IMR-90 (cell line): ENCODE results near the gene PAMR1. TPM values are rescaled to one million over a fixed set of nuclear protein-coding genes. Genes with fewer than 3 reads are reported as not detected.

Source experiments
- ATAC-seq: fragments of 200-7000 bp; cut with Tn5 transposase; 2 replicates; pipeline ENCODE4 v1.9.1; 2020; ENCODE audit warnings: low read depth, mild to moderate bottlenecking, moderate library complexity
- BruUV-seq: library from RNA; stranded (reverse); fragments of 400-500 nt; replicated peaks from 2 replicates; lab custom pipeline; 2021; lab: Mats Ljungman, UMichigan
- CTCF ChIA-PET: fragments of 300-600 bp; formaldehyde crosslinking; extraction: SDS; loops from one replicate; lab custom pipeline; 2021; ENCODE audit warnings: antibody characterized with exemption; lab: Yijun Ruan, JAX
- POLR2A ChIA-PET: fragments of 300-600 bp; sonication (Branson Sonifier 250); formaldehyde crosslinking; loops from one replicate; lab custom pipeline; 2022; ENCODE audit warnings: antibody characterized with exemption; ENCODE audit not compliant: unreplicated experiment; lab: Charles Lee
- DNase-seq: peaks from one replicate; pipeline ENCODE4 v3.0.0; 2013
- H2AFZ ChIP-seq: replicated peaks from 2 replicates; pipeline ENCODE3; 2013; ENCODE audit warnings: low read length, mild to moderate bottlenecking; ENCODE audit not compliant: poor library complexity
- H2AK5ac ChIP-seq: 2 replicates; pipeline ENCODE4 v1.6.1; 2013; ENCODE audit warnings: low read depth, low read length, inconsistent platforms
- H2AK9ac ChIP-seq: replicated peaks from 2 replicates; pipeline ENCODE3; 2013; ENCODE audit warnings: mild to moderate bottlenecking, low read depth, low read length, moderate library complexity; ENCODE audit not compliant: poor library complexity
- H2BK120ac ChIP-seq: 2 replicates; pipeline ENCODE4 v1.6.1; 2013; ENCODE audit warnings: low read depth, low read length, inconsistent platforms
- H2BK15ac ChIP-seq: 3 replicates; pipeline ENCODE4 v1.6.1; 2013; ENCODE audit warnings: low read depth, low read length, inconsistent platforms
- H2BK20ac ChIP-seq: 2 replicates; pipeline ENCODE4 v1.6.1; 2013; ENCODE audit warnings: low read depth, mild to moderate bottlenecking, inconsistent platforms, low read length, moderate library complexity
- H2BK5ac ChIP-seq: 2 replicates; pipeline ENCODE4 v1.6.1; 2013; ENCODE audit warnings: mild to moderate bottlenecking, low read depth, low read length, inconsistent platforms; ENCODE audit not compliant: poor library complexity, severe bottlenecking
- H3K14ac ChIP-seq: replicated peaks from 2 replicates; pipeline ENCODE4 v1.6.1; 2013; ENCODE audit warnings: low read depth, low read length, inconsistent platforms
- H3K18ac ChIP-seq: 2 replicates; pipeline ENCODE4 v1.6.1; 2013; ENCODE audit warnings: low read depth, low read length, control low read depth
- H3K23ac ChIP-seq: 2 replicates; pipeline ENCODE4 v1.6.1; 2013; ENCODE audit warnings: low read depth, low read length, inconsistent platforms
- H3K27ac ChIP-seq: 2 replicates; pipeline ENCODE4 v1.5.1; 2013; ENCODE audit warnings: mild to moderate bottlenecking, control low read depth, low read length; ENCODE audit not compliant: insufficient read depth
- H3K27me3 ChIP-seq: 2 replicates; pipeline ENCODE4 v1.6.1; 2013; ENCODE audit warnings: low read length; ENCODE audit not compliant: control insufficient read depth, insufficient read depth
- H3K36me3 ChIP-seq: 2 replicates; pipeline ENCODE4 v1.6.1; 2013; ENCODE audit warnings: low read length, mixed read lengths; ENCODE audit not compliant: control insufficient read depth, insufficient read depth
- H3K4ac ChIP-seq: 2 replicates; pipeline ENCODE4 v1.6.1; 2013; ENCODE audit warnings: low read depth, low read length, inconsistent platforms
- H3K4me1 ChIP-seq: 2 replicates; pipeline ENCODE4 v1.6.1; 2013; ENCODE audit warnings: low read length, mixed read lengths; ENCODE audit not compliant: control insufficient read depth, insufficient read depth
- H3K4me2 ChIP-seq: 2 replicates; pipeline ENCODE4 v1.6.1; 2013; ENCODE audit warnings: low read depth, mild to moderate bottlenecking, control low read depth, low read length, moderate library complexity
- H3K4me3 ChIP-seq: 2 replicates; pipeline ENCODE4 v1.5.1; 2013; ENCODE audit warnings: low read depth, mild to moderate bottlenecking, control low read depth, low read length, moderate library complexity; ENCODE audit not compliant: insufficient read depth
- H3K56ac ChIP-seq: 2 replicates; pipeline ENCODE4 v1.6.1; 2013; ENCODE audit warnings: low read length, inconsistent platforms; ENCODE audit not compliant: insufficient read depth; ENCODE audit errors: extremely low read depth
- H3K79me1 ChIP-seq, 2 experiments: 2 replicates each; pipeline ENCODE4 v1.6.1; 2013; ENCODE audit warnings: low read length in 2 of 2, inconsistent platforms in 1 of 2, low read depth in 1 of 2
- H3K9ac ChIP-seq: 2 replicates; pipeline ENCODE4 v1.6.1; 2013; ENCODE audit warnings: low read depth, low read length, control low read depth
- H3K9me1 ChIP-seq: 2 replicates; pipeline ENCODE4 v1.6.1; 2013; ENCODE audit warnings: low read length, inconsistent platforms; ENCODE audit not compliant: insufficient read depth
- H3K9me3 ChIP-seq: 2 replicates; pipeline ENCODE4 v1.6.1; 2013; ENCODE audit warnings: low read length; ENCODE audit not compliant: control insufficient read depth, insufficient read depth
- H4K20me1 ChIP-seq: 2 replicates; pipeline ENCODE4 v1.6.1; 2013; ENCODE audit warnings: low read length, inconsistent platforms; ENCODE audit not compliant: insufficient read depth
- H4K5ac ChIP-seq: 2 replicates; pipeline ENCODE4 v1.6.1; 2013; ENCODE audit warnings: mild to moderate bottlenecking, low read depth, low read length, control low read depth
- H4K8ac ChIP-seq, 2 experiments: 2 replicates each; pipeline ENCODE4 v1.6.1; 2013; ENCODE audit warnings: low read depth in 2 of 2, low read length in 2 of 2, control low read depth in 1 of 2, inconsistent platforms in 1 of 2
- H4K91ac ChIP-seq: 2 replicates; pipeline ENCODE4 v1.6.1; 2013; ENCODE audit warnings: low read depth, low read length, inconsistent platforms; ENCODE audit not compliant: insufficient read depth
- BHLHE40 ChIP-seq: fragments of 150-350 bp; IDR thresholded peaks from 2 replicates; pipeline ENCODE4 v1.6.1; 2016; ENCODE audit warnings: mild to moderate bottlenecking, low read depth, low read length
- CEBPB ChIP-seq: IDR thresholded peaks from 2 replicates; pipeline ENCODE4 v1.6.1; 2012; ENCODE audit warnings: low read depth, low read length, improper control_type of control experiment
- CHD1 ChIP-seq: IDR thresholded peaks from 2 replicates; pipeline ENCODE4 v1.6.1; 2012; ENCODE audit warnings: low read depth, low read length, improper control_type of control experiment
- CTCF ChIP-seq: conservative IDR thresholded peaks from 2 replicates; pipeline ENCODE4 v1.5.1; 2012; ENCODE audit warnings: mild to moderate bottlenecking, low read depth, low read length, improper control_type of control experiment
- FOS ChIP-seq: fragments of 150-350 bp; IDR thresholded peaks from 2 replicates; pipeline ENCODE4 v1.6.1; 2016; ENCODE audit warnings: low read depth, low read length
- MAFK ChIP-seq: IDR thresholded peaks from 2 replicates; pipeline ENCODE4 v1.6.1; 2012; ENCODE audit warnings: low read depth, low read length, improper control_type of control experiment
- MAZ ChIP-seq: IDR thresholded peaks from 2 replicates; pipeline ENCODE4 v1.6.1; 2012; ENCODE audit warnings: low read depth, mild to moderate bottlenecking, low read length, improper control_type of control experiment, moderate library complexity, borderline replicate concordance
- MXI1 ChIP-seq: IDR thresholded peaks from 2 replicates; pipeline ENCODE4 v1.6.1; 2012; ENCODE audit warnings: low read depth, mild to moderate bottlenecking, low read length, moderate library complexity, borderline replicate concordance
- NFE2L2 ChIP-seq: fragments of 150-350 bp; IDR thresholded peaks from 2 replicates; pipeline ENCODE4 v1.6.1; 2016; ENCODE audit warnings: low read depth, mild to moderate bottlenecking, low read length
- POLR2A ChIP-seq: IDR thresholded peaks from 2 replicates; pipeline ENCODE4 v1.6.1; 2012; ENCODE audit warnings: mild to moderate bottlenecking, low read depth, low read length
- RAD21 ChIP-seq: IDR thresholded peaks from 2 replicates; pipeline ENCODE4 v1.6.1; 2012; ENCODE audit warnings: low read length, improper control_type of control experiment
- RCOR1 ChIP-seq: IDR thresholded peaks from 2 replicates; pipeline ENCODE4 v1.6.1; 2012; ENCODE audit warnings: mild to moderate bottlenecking, low read length, improper control_type of control experiment; ENCODE audit not compliant: insufficient replicate concordance
- RFX5 ChIP-seq: IDR thresholded peaks from 2 replicates; pipeline ENCODE4 v1.8.0; 2012; ENCODE audit warnings: low read depth, mild to moderate bottlenecking, low read length, moderate library complexity
- SMC3 ChIP-seq: fragments of 150-350 bp; IDR thresholded peaks from 2 replicates; pipeline ENCODE4 v1.6.1; 2016; ENCODE audit warnings: low read depth, mild to moderate bottlenecking, antibody characterized with exemption, low read length, moderate library complexity
- USF2 ChIP-seq: fragments of 150-350 bp; IDR thresholded peaks from 2 replicates; pipeline ENCODE4 v1.6.1; 2017; ENCODE audit warnings: mild to moderate bottlenecking, antibody characterized with exemption, low read length, low read depth
- WGBS, 2 experiments: methylation state at CpG; one replicate each; pipeline versions ENCODE4 v1.1.5 to v1.1.7; 2013; ENCODE audit warnings: missing lambda C conversion rate in 2 of 2; ENCODE audit not compliant: insufficient read length in 1 of 2; ENCODE audit errors: extremely low coverage in 2 of 2; 5-methylcytosine and 5-hydroxymethylcytosine counted together
- dilution Hi-C: fragments of 300-500 bp; cut with HindIII; formaldehyde crosslinking; loops from one replicate; pipeline ENCODE4 v1.14.3; 2018; ENCODE audit warnings: low sequenced_read_pairs; ENCODE audit not compliant: unreplicated experiment
- in situ Hi-C: fragments of 300-500 bp; cut with MboI; formaldehyde crosslinking; loops from 3 replicates; pipeline ENCODE4 v1.14.3; 2019; ENCODE audit warnings: low sequenced_read_pairs, inconsistent platforms, mixed read lengths
- intact Hi-C: fragments of 100-400 bp; cut with micrococcal nuclease; formaldehyde crosslinking; loops from 2 replicates; pipeline ENCODE4 v1.10.0; 2022
- polyA plus RNA-seq, 3 experiments: library from polyadenylated mRNA; depleted of rRNA; stranded (reverse); fragments of >200 nt; gene quantifications; 2 replicates each; pipeline ENCODE4 v1.2.3, GENCODE V29; 2012; ENCODE audit warnings: low replicate concordance in 1 of 3
- total RNA-seq: library from RNA; depleted of rRNA; stranded (reverse); fragments of >200 nt; gene quantifications from 2 replicates; pipeline ENCODE4 v1.2.3, GENCODE V29; 2012
- TF ChIP-seq, protein P1 (sequence below): fragments of 150-350 bp; IDR thresholded peaks from 2 replicates; pipeline ENCODE4 v1.6.1; 2016; ENCODE audit warnings: low read depth, mild to moderate bottlenecking, low read length, moderate library complexity, borderline replicate concordance

Gene PAMR1
- total and polyA plus RNA-seq, 2 of the 4 experiments (the other 2 are of a cell fraction), result 70.7 to 80.7 TPM

DNA sequence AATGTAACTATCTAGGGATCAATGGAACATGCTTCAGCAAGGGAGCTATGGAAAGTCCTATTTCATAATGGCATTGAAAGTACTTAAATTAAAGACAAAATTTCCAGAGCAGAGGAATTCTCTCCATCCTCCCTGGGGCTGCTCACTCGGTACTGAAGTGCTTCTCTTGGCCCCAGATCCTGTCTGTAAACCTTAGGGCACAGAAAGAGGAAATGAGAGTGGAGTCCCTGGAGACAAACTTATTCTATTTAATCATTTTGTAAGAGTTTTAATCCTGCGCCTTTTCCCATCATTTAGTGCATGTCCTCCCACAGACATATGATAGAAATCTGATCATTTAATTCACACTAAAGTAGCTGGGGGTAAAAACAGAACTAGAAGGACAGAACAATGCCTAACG, 20.9 kb upstream of the PAMR1 start:
- H3K27ac ChIP-seq, result no peak overlapping the region
- no TSS peak for BruUV-seq

More for the DNA sequence above, 20.9 kb upstream of the PAMR1 start:
- no peak overlapping the region for H3K23ac ChIP-seq
- dilution Hi-C loops, result no loop called here
- ATAC-seq (no peak), DNase-seq (no peak)
- intact Hi-C loops, result no loop called here
- H3K4ac ChIP-seq, result peak overlapping the region; percentile 62; the same call in 1 of the 2 replicates
- in situ Hi-C loops, result no loop called here
- H3K9ac ChIP-seq, result no peak overlapping the region
- H3K27me3 ChIP-seq, result no peaks in the 10 kb centered on the region
- no peak overlapping the region for H2AK5ac ChIP-seq
- no peak overlapping the region for H2AK9ac ChIP-seq
- no peak overlapping the region for H3K4me2 ChIP-seq
- 0 out of 3 replicates have a peak overlapping the region, but pooled peaks have one; percentile 9 for H2BK15ac ChIP-seq
- TF ChIP-seq CEBPB (no peak), POLR2A (no peak), RFX5 (no peak), FOS (no peak), RAD21 (no peak), MAZ (no peak), RCOR1 (no peak), USF2 (no peak), MAFK (no peak), SMC3 (no peak), BHLHE40 (no peak), CHD1 (no peak), CTCF (no peak), NFE2L2 (no peak), MXI1 (no peak)
- TF ChIP-seq, protein P1, sequence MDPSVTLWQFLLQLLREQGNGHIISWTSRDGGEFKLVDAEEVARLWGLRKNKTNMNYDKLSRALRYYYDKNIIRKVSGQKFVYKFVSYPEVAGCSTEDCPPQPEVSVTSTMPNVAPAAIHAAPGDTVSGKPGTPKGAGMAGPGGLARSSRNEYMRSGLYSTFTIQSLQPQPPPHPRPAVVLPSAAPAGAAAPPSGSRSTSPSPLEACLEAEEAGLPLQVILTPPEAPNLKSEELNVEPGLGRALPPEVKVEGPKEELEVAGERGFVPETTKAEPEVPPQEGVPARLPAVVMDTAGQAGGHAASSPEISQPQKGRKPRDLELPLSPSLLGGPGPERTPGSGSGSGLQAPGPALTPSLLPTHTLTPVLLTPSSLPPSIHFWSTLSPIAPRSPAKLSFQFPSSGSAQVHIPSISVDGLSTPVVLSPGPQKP, result no peak
- WGBS, 2 experiments, result no CpG with 5 or more reads among the region's 3 CpGs
- H4K20me1 ChIP-seq, result no peaks in the 10 kb centered on the region
- peak overlapping the region; percentile 50 for H3K14ac ChIP-seq
- peak overlapping the region; percentile 65; the same call in 1 of the 2 replicates for H2BK120ac ChIP-seq
- peak overlapping the region; percentile 17; the same call in 1 of the 2 replicates for H4K91ac ChIP-seq
- CTCF ChIA-PET, result interaction anchor here (1.4 kb wide), 1 partner anchor 58 kb away, joined by 3 read pairs; no protein-coding TSS in a partner anchor
- no peaks in the 10 kb centered on the region for H3K9me3 ChIP-seq
- peaks cover 0 to 8% of the 10 kb centered on the region in 2 experiments; a peak in 1 of 4 replicates for H3K79me1 ChIP-seq
- no peak overlapping the region for H2BK5ac ChIP-seq
- no peak overlapping the region for H3K4me3 ChIP-seq
- peaks cover 15% of the 10 kb centered on the region for H3K9me1 ChIP-seq
- H4K5ac ChIP-seq, result no peak overlapping the region
- POLR2A ChIA-PET, result no interaction called here
- peak overlapping the region; percentile 14; the same call in 1 of the 2 replicates for H2BK20ac ChIP-seq
- H2AFZ ChIP-seq, result no peak overlapping the region
- no peak overlapping the region for H3K56ac ChIP-seq
- peaks cover 24% of the 10 kb centered on the region for H3K4me1 ChIP-seq
- no peak overlapping the region for H4K8ac ChIP-seq
- H3K36me3 ChIP-seq, result no peaks in the 10 kb centered on the region
- H3K18ac ChIP-seq, result no peak overlapping the region
